IPS-18c (cell line): ENCODE measurements around the gene RNF213.
"Not testable (repeated sequence)": the region's sequence is repeated elsewhere in the genome, so short reads cannot be mapped to it uniquely, and the experiment has no call there.

Experiments
- H3K4me3 ChIP-seq: 2 replicates; pipeline ENCODE4 v1.7.0; 2013; ENCODE audit warnings: low read depth, mild to moderate bottlenecking, low read length, moderate library complexity; ENCODE audit not compliant: insufficient read depth
- H3K9me3 ChIP-seq: one replicate; pipeline ENCODE4 v1.6.1; 2013; ENCODE audit warnings: mild to moderate bottlenecking, low read length, moderate library complexity; ENCODE audit not compliant: control insufficient read depth, insufficient read depth

Gene RNF213

GRCh38 chr17:80245566-80246265 lies 14.9 kb upstream of the RNF213 start:
- no peaks in the 10 kb centered on the region for H3K9me3 ChIP-seq
- H3K4me3 ChIP-seq, result no peak overlapping the region

- no peaks in the 10 kb centered on the region for H3K9me3 ChIP-seq
- H3K4me3 ChIP-seq, result no peak overlapping the region
Observed at GRCh38 chr17:80246266-80246681, 14.4 kb upstream of the RNF213 start.

DNA sequence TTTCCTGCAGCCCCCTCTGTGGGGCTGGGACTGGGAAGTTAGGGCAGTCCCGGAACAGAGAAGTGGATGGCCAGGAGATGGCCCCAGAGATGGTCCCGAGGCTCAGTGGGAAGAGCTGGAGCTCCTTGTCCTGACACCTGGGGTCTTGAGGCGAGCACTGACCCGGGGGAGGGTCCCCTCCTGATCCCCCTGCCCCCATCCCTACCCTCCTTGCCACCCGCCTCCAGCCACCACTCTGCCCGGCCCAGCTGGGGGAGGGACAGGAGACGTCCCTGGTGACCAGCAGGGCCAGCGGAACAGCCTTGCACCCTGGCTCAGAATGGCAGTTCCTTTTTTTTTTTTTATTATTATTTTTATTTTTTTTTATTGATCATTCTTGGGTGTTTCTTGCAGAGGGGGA lies 13.9 kb upstream of the RNF213 start:
- no peaks in the 10 kb centered on the region for H3K9me3 ChIP-seq
- no peak overlapping the region for H3K4me3 ChIP-seq

- no peak overlapping the region for H3K4me3 ChIP-seq
- no peaks in the 10 kb centered on the region for H3K9me3 ChIP-seq
Observed at GRCh38 chr17:80247561-80247960, 13.1 kb upstream of the RNF213 start.

DNA sequence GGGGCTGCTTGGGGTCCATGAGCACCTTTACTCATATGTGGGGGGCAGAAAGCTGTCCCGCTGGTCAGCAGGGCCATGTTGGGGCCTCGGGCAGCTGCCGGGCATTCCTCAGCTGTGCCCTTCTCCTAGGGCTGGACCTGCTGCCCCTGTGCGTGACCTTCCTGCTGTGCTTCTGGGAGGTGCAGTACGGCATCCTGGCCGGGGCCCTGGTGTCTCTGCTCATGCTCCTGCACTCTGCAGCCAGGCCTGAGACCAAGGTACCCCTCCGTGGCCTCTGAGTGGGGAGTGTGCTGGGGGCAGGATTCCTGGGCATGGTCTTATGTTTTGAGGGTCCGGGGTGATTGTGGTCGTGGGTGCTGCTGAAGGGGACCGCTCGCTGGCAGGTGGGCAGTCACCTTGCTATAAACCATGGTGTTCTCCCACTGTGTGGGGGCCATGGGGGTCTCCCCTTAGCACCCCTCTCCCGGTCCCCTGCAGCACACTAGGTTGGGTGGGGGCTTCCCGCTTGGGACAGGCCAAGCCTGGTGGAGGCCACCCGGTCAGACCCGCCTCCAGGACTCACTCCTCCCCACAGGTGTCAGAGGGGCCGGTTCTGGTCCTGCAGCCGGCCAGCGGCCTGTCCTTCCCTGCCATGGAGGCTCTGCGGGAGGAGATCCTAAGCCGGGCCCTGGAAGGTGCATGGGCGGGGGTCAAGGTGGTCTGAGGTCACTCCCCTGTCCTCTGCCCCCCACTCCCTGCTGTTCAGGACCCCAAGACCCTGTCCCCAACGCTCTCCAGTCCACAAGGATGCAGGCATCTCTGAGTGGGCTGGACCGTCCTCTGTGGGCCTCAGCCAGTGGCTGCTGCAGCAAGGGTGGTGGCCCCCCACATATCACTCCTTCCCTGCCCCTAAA lies 12.4 kb upstream of the RNF213 start:
- Histone ChIP-seq H3K4me3 (no peak overlapping the region), H3K9me3 (no peaks in the 10 kb centered on the region)

- no peaks in the 10 kb centered on the region for H3K9me3 ChIP-seq
Observed at GRCh38 chr17:80248894-80249710, 11.6 kb upstream of the RNF213 start.

DNA sequence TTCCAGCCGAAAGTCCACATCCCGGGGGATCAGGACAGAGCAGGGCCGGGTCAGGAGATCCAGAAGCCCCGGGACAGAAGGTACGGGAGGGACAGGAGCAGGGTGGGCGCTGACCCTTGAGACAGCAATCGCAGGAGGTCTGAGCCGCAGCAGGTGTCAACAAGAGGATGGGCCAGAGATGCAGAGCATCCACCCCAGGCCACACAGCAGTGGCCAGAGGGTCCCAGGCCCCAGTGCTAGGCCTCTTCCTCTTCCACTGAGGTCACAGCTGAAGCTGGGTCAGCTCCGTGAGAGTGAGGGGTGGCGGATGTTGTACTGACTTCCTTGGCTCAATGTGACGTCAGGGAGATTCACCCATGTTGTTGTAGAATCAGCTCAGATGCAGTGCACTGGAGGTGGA lies 8.7 kb upstream of the RNF213 start:
- Histone ChIP-seq H3K9me3 (no peaks in the 10 kb centered on the region), H3K4me3 (no peak overlapping the region)

More at GRCh38 chr17:80248894-80249710, 11.6 kb upstream of the RNF213 start:
- H3K4me3 ChIP-seq, result no peak overlapping the region

- Histone ChIP-seq H3K9me3 (no peaks in the 10 kb centered on the region), H3K4me3 (no peak overlapping the region)
Observed at GRCh38 chr17:80252871-80253270, 7.8 kb upstream of the RNF213 start.

DNA sequence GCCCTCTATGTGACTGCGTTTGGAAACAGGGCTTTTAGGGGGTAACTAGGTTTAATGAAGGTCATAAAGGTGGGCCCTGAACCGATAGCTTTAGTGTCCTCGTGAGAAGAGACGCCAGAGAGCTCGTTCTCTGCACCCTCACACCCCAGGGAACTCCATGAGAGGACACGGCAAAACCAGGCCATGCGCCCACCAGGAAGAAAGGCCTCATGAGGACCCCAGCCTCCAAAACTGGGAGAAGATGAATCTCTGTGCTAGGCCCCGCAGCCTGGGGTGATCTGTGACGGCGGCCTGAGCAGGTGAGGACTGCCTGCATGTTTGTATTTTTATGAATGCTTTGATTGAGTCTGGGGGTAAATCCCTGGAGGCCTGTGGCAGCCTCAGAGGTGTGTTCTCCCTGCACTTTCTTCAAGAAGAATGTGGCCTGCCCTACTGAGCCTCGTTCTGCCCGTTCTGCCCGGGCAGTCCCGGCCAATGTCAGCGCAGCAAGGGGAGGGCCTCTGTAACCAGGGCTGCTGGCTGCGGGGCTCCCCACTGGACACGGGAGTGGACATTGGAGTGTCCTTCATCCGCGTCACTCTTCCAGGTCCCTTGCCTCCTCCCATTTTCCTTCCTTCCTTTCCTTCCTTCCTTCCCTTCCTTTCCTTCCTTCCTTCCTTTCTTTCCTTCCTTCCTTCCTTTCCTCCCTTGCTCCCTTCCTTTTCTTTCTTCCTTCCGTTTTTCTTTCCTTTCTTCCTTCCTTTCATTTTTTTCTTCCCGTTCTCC lies 6.8 kb upstream of the RNF213 start:
- H3K4me3 ChIP-seq, result no peak overlapping the region
- H3K9me3 ChIP-seq, result no peaks in the 10 kb centered on the region

GRCh38 chr17:80254396-80255251 lies 6.0 kb upstream of the RNF213 start:
- no peak overlapping the region for H3K4me3 ChIP-seq
- no peaks in the 10 kb centered on the region for H3K9me3 ChIP-seq

GRCh38 chr17:80256034-80256350 lies 4.7 kb upstream of the RNF213 start:
- Histone ChIP-seq H3K9me3 (no peaks in the 10 kb centered on the region), H3K4me3 (no peak overlapping the region)

DNA sequence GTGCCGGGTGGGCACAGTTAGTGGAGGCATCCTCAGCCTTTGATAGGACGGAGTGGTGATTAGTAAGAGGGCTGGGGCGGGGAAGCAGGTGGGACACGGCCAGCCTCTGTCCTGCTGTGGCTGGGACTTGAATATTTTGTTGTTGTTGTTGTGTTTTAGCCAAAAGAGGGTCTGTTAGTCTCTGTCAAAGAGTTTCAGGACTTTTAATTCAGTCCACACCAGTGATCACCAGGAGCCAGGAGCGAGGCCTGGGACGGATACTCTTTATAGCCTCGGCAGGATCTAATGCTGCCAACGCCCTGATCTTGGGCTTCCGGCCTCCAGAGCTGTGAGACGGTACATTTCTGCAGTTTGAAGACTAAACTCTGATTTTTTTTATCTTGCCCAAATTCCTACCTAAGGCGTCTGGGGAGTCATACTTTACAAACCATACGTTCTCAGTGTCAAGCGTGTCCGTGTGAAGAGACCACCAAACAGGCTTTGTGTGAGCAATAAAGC lies 2.9 kb upstream of the RNF213 start:
- Histone ChIP-seq H3K4me3 (no peak overlapping the region), H3K9me3 (no peaks in the 10 kb centered on the region)

GRCh38 chr17:80258296-80258695 lies 2.4 kb upstream of the RNF213 start:
- not testable (repeated sequence) for H3K4me3 ChIP-seq, H3K9me3 ChIP-seq

- Histone ChIP-seq H3K4me3 (peak overlapping the region; percentile 58), H3K9me3 (no peaks in the 10 kb centered on the region)
Observed at GRCh38 chr17:80259457-80260068, 1.1 kb upstream of the RNF213 start.

GRCh38 chr17:80260069-80260535 lies 550 bp upstream of the RNF213 start:
- Histone ChIP-seq H3K9me3 (no peaks in the 10 kb centered on the region), H3K4me3 (peak overlapping the region; percentile 58)
